HEK293T (cell line): ENCODE measurements around the gene SUPT5H.

ENCODE experiments used
- CTCF ChIA-PET: fragments of 350-600 bp; formaldehyde crosslinking; extraction: SDS; loops from one replicate; lab custom pipeline; 2021; ENCODE audit warnings: antibody characterized with exemption, inconsistent platforms; lab: Yijun Ruan, JAX
- POLR2A ChIA-PET: fragments of 350-600 bp; formaldehyde crosslinking; extraction: SDS; loops from one replicate; lab custom pipeline; 2020; ENCODE audit warnings: antibody characterized with exemption, inconsistent platforms; lab: Yijun Ruan, JAX
- DNase-seq: peaks from one replicate; pipeline ENCODE4 v3.0.0; 2012; ENCODE audit warnings: mixed read lengths; ENCODE audit errors: extremely low spot score
- ARNT ChIP-seq: fragments of 450-650 bp; IDR thresholded peaks from 2 replicates; pipeline ENCODE4 v1.6.1; 2017; ENCODE audit warnings: mild to moderate bottlenecking
- BHLHE40 ChIP-seq: fragments of 450-650 bp; IDR thresholded peaks from 2 replicates; pipeline ENCODE4 v1.6.1; 2016; ENCODE audit warnings: mild to moderate bottlenecking, moderate library complexity, borderline replicate concordance
- CTBP1 ChIP-seq: fragments of 450-650 bp; IDR thresholded peaks from 2 replicates; pipeline ENCODE4 v1.6.1; 2016; ENCODE audit warnings: borderline replicate concordance
- ELF4 ChIP-seq: fragments of 450-650 bp; IDR thresholded peaks from 2 replicates; pipeline ENCODE4 v1.6.1; 2017; ENCODE audit warnings: antibody characterized with exemption
- FOXA1 ChIP-seq: fragments of 450-650 bp; IDR thresholded peaks from 2 replicates; pipeline ENCODE4 v1.6.1; 2016; ENCODE audit warnings: mild to moderate bottlenecking
- FOXK2 ChIP-seq: fragments of 450-650 bp; IDR thresholded peaks from 2 replicates; pipeline ENCODE4 v1.6.1; 2016; ENCODE audit warnings: mild to moderate bottlenecking
- FOXM1 ChIP-seq: fragments of 450-650 bp; IDR thresholded peaks from 2 replicates; pipeline ENCODE4 v1.6.1; 2017; ENCODE audit warnings: mild to moderate bottlenecking, borderline replicate concordance
- HDGF ChIP-seq: fragments of 450-650 bp; IDR thresholded peaks from 2 replicates; pipeline ENCODE4 v1.6.1; 2017; ENCODE audit warnings: antibody characterized with exemption, borderline replicate concordance
- L3MBTL2 ChIP-seq: fragments of 450-650 bp; conservative IDR thresholded peaks from 2 replicates; pipeline ENCODE4 v1.6.1; 2016; ENCODE audit warnings: mild to moderate bottlenecking
- LEF1 ChIP-seq: fragments of 450-650 bp; IDR thresholded peaks from 2 replicates; pipeline ENCODE4 v1.6.1; 2017; ENCODE audit warnings: mild to moderate bottlenecking, borderline replicate concordance
- NFRKB ChIP-seq: fragments of 450-650 bp; IDR thresholded peaks from 2 replicates; pipeline ENCODE4 v1.6.1; 2016; ENCODE audit warnings: mild to moderate bottlenecking, moderate library complexity
- PKNOX1 ChIP-seq: fragments of 450-650 bp; IDR thresholded peaks from 2 replicates; pipeline ENCODE4 v1.6.1; 2016
- SP1 ChIP-seq: fragments of 450-650 bp; IDR thresholded peaks from 2 replicates; pipeline ENCODE4 v1.6.1; 2017
- SUZ12 ChIP-seq: fragments of 450-650 bp; IDR thresholded peaks from 2 replicates; pipeline ENCODE4 v1.6.1; 2016; ENCODE audit warnings: mild to moderate bottlenecking
- TARDBP ChIP-seq: fragments of 450-650 bp; IDR thresholded peaks from 2 replicates; pipeline ENCODE4 v1.6.1; 2016
- ZNF384 ChIP-seq: fragments of 450-650 bp; IDR thresholded peaks from 2 replicates; pipeline ENCODE4 v1.6.1; 2016

Gene SUPT5H

GRCh38 chr19:39463403-39463802 is 18.0 kb downstream of the SUPT5H start:
- no peak for TF ChIP-seq FOXK2
- TF ChIP-seq BHLHE40, result no peak
- no peak for TF ChIP-seq FOXM1
- TF ChIP-seq HDGF, result no peak
- TF ChIP-seq TARDBP, result no peak
- no peak for TF ChIP-seq ZNF384
- no peak for TF ChIP-seq CTBP1
- no peak for TF ChIP-seq ELF4
- no peak for TF ChIP-seq SP1
- no peak for TF ChIP-seq ARNT
- TF ChIP-seq LEF1, result no peak
- TF ChIP-seq L3MBTL2, result no peak
- no peak for TF ChIP-seq NFRKB
- TF ChIP-seq PKNOX1, result no peak
- no peak for TF ChIP-seq FOXA1
- TF ChIP-seq SUZ12, result no peak
- ChIA-PET CTCF (no interaction called here), POLR2A (interaction anchor here (1.4 to 2.0 kb wide), 2 partner anchors 18 to 28 kb away, joined by 4 to 8 read pairs; partner anchors contain the start of genes RPS16 and SUPT5H)
- no peak for DNase-seq

DNA sequence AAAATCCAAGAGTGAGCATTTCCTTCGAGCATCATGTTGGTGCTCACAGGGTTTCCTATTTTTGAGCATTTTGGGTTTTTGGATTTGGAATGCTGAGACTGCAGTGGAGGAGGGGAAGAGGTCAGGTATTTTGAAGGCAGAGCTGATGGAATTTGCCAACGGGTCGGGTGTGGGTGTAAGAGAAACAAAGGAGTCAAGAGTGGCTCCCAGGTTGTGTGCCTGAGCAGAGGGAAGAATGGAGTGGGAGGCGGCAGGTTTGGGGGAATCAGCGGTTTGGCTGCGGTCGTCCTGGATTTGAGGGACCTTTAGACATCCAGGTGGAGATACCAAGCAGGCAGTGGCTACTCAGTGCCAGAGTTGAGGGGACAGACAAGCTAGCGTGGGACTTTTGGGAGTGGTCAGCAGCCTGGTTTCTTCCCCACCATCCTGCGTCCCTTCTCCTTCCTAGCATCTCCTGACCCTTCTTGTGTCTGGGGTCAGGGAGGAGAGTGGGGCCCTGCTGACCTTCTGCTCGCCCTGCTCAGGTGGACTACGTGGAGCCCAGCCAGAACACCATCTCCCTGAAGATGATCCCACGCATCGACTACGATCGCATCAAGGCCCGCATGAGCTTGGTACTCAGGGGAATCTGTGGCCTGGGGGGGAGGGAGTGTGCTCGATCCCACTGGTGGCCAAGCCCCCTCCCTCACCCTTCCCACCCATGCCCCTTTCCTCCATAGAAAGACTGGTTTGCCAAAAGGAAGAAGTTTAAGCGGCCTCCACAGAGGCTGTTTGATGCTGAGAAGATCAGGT is 20.8 kb downstream of the SUPT5H start:
- DNase-seq, result no peak
- no peak for TF ChIP-seq FOXK2
- TF ChIP-seq TARDBP, result no peak
- TF ChIP-seq NFRKB, result no peak
- TF ChIP-seq FOXM1, result no peak
- TF ChIP-seq ARNT, result no peak
- POLR2A ChIA-PET, result interaction anchor here (1.2 kb wide), 1 partner anchor 30 kb away, joined by 4 read pairs; the partner anchor contains the start of gene RPS16
- CTCF ChIA-PET, result interaction anchor here (0.5 to 0.7 kb wide), 2 partner anchors 8 to 21 kb away, joined by 3 to 6 read pairs; partner anchors contain the start of gene SUPT5H

DNA sequence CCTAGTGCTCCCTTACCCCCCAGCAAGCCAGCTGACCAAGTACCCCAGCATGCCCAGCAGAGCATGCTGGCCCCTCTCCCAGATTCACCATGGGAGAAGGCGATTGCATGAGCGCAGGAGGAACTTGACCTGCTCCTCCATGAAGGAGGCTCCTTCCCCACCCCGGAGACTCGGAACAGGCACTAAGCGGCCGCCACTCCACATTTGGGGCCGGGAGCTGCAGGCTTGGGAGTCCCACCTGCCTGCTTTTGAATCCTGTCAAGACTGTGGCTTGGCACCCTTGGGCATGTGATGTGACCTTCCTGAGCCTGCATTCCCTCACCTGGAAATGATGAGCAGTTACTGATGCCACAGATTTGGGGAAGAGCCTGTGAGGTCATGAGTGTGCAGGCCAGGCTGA is 22.6 kb downstream of the SUPT5H start:
- ChIA-PET POLR2A (interaction anchor here (2.1 to 2.4 kb wide), 2 partner anchors 13 to 32 kb away, joined by 7 read pairs; partner anchors contain the start of genes RPS16 and TIMM50), CTCF (no interaction called here)
- no peak for DNase-seq
- TF ChIP-seq ARNT, result no peak
- TF ChIP-seq BHLHE40, result no peak
- TF ChIP-seq FOXK2, result no peak
- no peak for TF ChIP-seq ELF4
- no peak for TF ChIP-seq ZNF384
- TF ChIP-seq LEF1, result no peak
- no peak for TF ChIP-seq SUZ12

DNA sequence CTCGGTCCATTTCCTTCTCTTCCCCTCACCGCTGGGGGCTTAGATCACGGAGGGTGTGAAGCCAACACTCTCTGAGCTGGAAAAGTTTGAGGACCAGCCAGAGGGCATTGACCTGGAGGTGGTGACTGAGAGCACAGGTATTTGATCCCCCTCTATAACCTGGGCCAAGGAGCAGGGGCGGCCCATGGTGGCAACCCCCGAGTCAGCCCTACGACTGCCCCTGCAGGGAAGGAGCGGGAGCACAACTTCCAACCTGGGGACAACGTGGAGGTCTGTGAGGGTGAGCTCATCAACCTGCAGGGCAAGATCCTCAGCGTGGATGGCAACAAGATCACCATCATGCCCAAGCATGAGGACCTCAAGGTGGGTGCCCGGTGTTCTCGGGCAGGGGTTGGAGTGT is 23.7 kb downstream of the SUPT5H start:
- CTCF ChIA-PET, result no interaction called here
- TF ChIP-seq BHLHE40, result no peak
- TF ChIP-seq LEF1, result no peak
- TF ChIP-seq CTBP1, result no peak
- TF ChIP-seq SUZ12, result no peak
- no peak for TF ChIP-seq L3MBTL2
- TF ChIP-seq HDGF, result no peak
- TF ChIP-seq ELF4, result no peak
- no peak for TF ChIP-seq SP1
- TF ChIP-seq PKNOX1, result no peak
- TF ChIP-seq ZNF384, result no peak
- no peak for TF ChIP-seq ARNT
- TF ChIP-seq NFRKB, result no peak
- TF ChIP-seq FOXA1, result no peak
- no peak for TF ChIP-seq FOXK2
- TF ChIP-seq FOXM1, result no peak
- POLR2A ChIA-PET, result interaction anchor here (2.1 to 2.4 kb wide), 2 partner anchors 12 to 33 kb away, joined by 7 read pairs; partner anchors contain the start of genes RPS16 and TIMM50

DNA sequence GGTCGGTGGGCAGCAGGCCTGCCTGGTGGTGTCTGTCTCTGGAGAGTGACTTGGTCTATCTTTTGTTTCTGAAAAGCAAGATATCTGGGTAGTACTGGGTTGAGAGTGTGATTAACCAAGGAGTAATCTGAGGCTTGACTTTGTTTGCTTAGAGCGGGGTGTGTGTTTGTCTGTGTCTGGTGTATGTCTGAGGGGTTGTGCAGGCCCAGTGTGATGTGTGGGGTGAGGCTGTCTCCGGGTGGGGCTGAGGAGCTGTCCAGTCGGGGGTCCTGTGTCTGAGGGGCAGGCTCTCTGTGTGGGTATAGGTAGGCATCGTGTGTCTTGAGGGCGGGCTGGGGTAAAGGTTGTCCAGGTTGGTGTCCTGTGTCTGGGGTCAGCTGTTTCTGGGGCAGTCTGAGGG is 24.2 kb downstream of the SUPT5H start:
- no peak for TF ChIP-seq ELF4
- no peak for TF ChIP-seq ZNF384
- no peak for TF ChIP-seq TARDBP
- TF ChIP-seq SUZ12, result no peak
- no peak for TF ChIP-seq ARNT
- no peak for TF ChIP-seq FOXA1
- no peak for TF ChIP-seq HDGF
- TF ChIP-seq FOXK2, result no peak
- no peak for TF ChIP-seq L3MBTL2
- no peak for TF ChIP-seq CTBP1
- TF ChIP-seq FOXM1, result no peak
- no peak for TF ChIP-seq BHLHE40
- ChIA-PET CTCF (no interaction called here), POLR2A (interaction anchor here (2.1 kb wide), 1 partner anchor 34 kb away, joined by 7 read pairs; the partner anchor contains the start of gene RPS16)
- no peak for DNase-seq

More for the DNA sequence above, 23.7 kb downstream of the SUPT5H start:
- no peak for DNase-seq

DNA sequence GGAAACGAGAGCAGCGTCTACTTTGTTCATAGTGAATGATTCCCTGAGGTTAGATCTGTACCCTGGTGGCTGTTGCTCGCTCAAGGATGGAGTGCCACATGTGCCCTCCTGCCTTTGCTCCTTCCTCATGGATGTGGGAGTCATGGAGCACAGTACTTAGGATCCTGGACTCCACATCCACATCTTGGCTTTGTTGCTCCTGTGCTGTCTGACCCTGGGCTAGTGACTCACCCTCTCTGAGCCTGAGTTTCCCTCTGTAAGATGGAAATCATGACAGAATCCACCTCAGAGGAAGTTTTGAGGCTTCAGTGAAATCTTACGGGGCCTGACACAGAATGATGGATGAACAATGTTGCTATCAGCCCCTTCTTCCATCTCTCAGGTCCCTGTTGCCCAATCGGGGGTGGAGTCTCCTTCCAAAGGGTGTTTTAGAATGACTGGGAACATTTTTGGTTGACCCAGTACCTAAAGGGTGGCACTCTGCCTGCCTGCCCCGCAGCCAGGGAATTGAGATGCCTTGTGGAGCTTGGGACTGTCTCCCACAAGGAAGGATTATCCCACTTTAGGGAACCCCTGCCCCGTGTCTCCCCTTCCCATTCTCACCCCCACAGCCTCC is 25.4 kb downstream of the SUPT5H start:
- TF ChIP-seq ZNF384 (no peak), FOXK2 (no peak), L3MBTL2 (no peak), FOXA1 (no peak), ELF4 (no peak), LEF1 (no peak), CTBP1 (no peak)
- ChIA-PET POLR2A (interaction anchor here (1.6 kb wide), 1 partner anchor 35 kb away, joined by 10 read pairs; the partner anchor contains the start of gene RPS16), CTCF (no interaction called here)
- no peak for DNase-seq
